Body of pancreas (tissue), 4 donors: Measurements from ENCODE around the gene JAKMIP3. TPM values are rescaled to one million over a fixed set of nuclear protein-coding genes. Genes with fewer than 3 reads are reported as not detected.

Experiments
- ATAC-seq: fragments of 150-250 bp; one replicate; pipeline ENCODE4 v1.9.1; 2016
- DNase-seq, 4 donors: peaks; one replicate each; pipeline ENCODE4 v3.0.0-alpha.2; 2019
- H3K27ac ChIP-seq, 4 donors: fragments of 200-600 bp; sonication (generic); 1 replicate in 3 of 4; 2 replicates in 1 of 4; pipeline versions ENCODE4 v1.5.1 to v1.6.1; 2016 to 2019; ENCODE audit warnings: mild to moderate bottlenecking in 1 of 4, mixed read lengths in 1 of 4, moderate library complexity in 1 of 4
- H3K27me3 ChIP-seq, 2 donors: fragments of 200-600 bp; sonication (generic); one replicate each; pipeline ENCODE4 v1.6.0; 2016; ENCODE audit warnings: mild to moderate bottlenecking in 1 of 2
- H3K36me3 ChIP-seq, 2 donors: fragments of 200-600 bp; sonication (generic); replicated peaks in 1 of 2; 2 replicates each; pipeline ENCODE4 v1.5.1; 2016; ENCODE audit warnings: low read depth in 2 of 2; ENCODE audit not compliant: insufficient read depth in 1 of 2
- H3K4me1 ChIP-seq: fragments of 200-600 bp; sonication (generic); one replicate; pipeline ENCODE4 v1.6.0; 2016
- H3K4me3 ChIP-seq, 2 donors: fragments of 200-600 bp; sonication (generic); 1 replicate in 1 of 2; 2 replicates in 1 of 2; pipeline ENCODE4 v1.5.1; 2016 to 2019
- H3K9me3 ChIP-seq, 3 donors: fragments of 200-600 bp; sonication (generic); 1 replicate in 2 of 3; 2 replicates in 1 of 3; pipeline ENCODE4 v1.5.1; 2016
- POLR2A ChIP-seq, 3 donors: fragments of 450-650 bp; IDR thresholded peaks; one replicate each; pipeline ENCODE4 v1.6.1; 2016; ENCODE audit warnings: antibody characterized with exemption in 3 of 3, mild to moderate bottlenecking in 2 of 3
- WGBS, 2 donors: methylation state at CpG; one replicate each; pipeline ENCODE4 v1.1.5; 2017; 5-methylcytosine and 5-hydroxymethylcytosine counted together
- intact Hi-C: fragments of 100-400 bp; cut with DNase I; formaldehyde crosslinking; loops from one replicate; pipeline ENCODE4 v1.15.1; 2023
- total RNA-seq, 2 donors: library from RNA; depleted of rRNA; stranded (reverse); fragments of >200 nt; gene quantifications; one replicate each; pipeline ENCODE4 v1.1.0, GENCODE V29; 2016
- TF ChIP-seq, protein P1 (sequence below), 7 experiments: fragments of 450-650 bp in 4 of 7; fragments of 200-600 bp in 3 of 7; sonication (generic) in 3 of 7; IDR thresholded peaks; one replicate each; pipeline ENCODE4 v1.5.1; 2016 to 2019; ENCODE audit warnings: antibody characterized with exemption in 7 of 7

JAKMIP3 gene
- total RNA-seq, result under 1 TPM; 0.26 to 0.33 TPM

DNA sequence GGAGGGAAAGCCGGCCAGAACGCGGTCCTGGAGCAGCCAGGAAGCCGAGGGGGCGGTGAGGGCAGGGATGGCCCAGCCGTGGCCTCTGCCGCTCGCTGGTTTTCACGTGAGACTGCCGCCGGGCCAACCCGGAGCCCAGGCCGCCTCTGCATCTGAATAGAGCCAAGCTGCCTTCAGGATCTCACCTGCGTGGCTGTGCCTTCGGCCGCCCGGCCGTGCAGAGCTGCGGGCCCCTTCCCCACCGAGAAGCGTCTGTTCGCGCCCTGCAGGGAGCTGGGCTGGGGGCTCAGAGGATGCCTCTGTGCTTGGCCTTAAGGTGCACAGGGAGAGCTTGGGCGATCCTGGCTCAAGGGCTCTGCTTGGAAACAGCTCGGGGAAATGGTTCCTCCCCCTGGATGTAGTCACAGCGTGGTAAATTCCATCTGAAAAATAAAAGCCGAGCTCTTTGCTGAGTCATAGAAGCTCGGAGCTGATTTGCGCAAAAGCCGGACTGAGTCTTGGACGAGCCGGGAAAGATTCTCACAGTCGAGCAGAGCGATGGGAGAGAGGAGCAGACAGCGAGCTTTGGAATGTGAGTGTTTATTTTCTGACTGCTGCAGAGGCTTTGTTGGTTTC, at the start of gene JAKMIP3:
TSS of gene JAKMIP3 (plus strand) at position 456 of the 615 bp plus-strand sequence. CDS start 38,863 bp downstream, outside the sequence.
- ATAC-seq (peak; percentile 81), DNase-seq (peak; percentile 46 to 68 (median 56))
- Histone ChIP-seq H3K36me3 (no peaks in the 10 kb centered on the region), H3K4me1 (peaks cover 15% of the 10 kb centered on the region), H3K4me3 (peak within 1 kb of the TSS in 1 of 2 donors; percentile 16), H3K27ac (peak within 1 kb of the TSS in 3 of 4 donors; percentile 26 to 67 (median 29)), H3K9me3 (no peaks in the 10 kb centered on the region), H3K27me3 (no peaks in the 10 kb centered on the region)
- peak in 1 of 3 donors; percentile 17 for TF ChIP-seq POLR2A (IDR thresholded peaks at IDR 0.05)
- TF ChIP-seq, protein P1, sequence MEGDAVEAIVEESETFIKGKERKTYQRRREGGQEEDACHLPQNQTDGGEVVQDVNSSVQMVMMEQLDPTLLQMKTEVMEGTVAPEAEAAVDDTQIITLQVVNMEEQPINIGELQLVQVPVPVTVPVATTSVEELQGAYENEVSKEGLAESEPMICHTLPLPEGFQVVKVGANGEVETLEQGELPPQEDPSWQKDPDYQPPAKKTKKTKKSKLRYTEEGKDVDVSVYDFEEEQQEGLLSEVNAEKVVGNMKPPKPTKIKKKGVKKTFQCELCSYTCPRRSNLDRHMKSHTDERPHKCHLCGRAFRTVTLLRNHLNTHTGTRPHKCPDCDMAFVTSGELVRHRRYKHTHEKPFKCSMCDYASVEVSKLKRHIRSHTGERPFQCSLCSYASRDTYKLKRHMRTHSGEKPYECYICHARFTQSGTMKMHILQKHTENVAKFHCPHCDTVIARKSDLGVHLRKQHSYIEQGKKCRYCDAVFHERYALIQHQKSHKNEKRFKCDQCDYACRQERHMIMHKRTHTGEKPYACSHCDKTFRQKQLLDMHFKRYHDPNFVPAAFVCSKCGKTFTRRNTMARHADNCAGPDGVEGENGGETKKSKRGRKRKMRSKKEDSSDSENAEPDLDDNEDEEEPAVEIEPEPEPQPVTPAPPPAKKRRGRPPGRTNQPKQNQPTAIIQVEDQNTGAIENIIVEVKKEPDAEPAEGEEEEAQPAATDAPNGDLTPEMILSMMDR (IDR thresholded peaks at IDR 0.05), result no peak
- intact Hi-C loops, result no loop called here
- WGBS, 2 donors, result 4 to 6% methylated on average over 21 to 35 of the region's 35 CpGs

DNA sequence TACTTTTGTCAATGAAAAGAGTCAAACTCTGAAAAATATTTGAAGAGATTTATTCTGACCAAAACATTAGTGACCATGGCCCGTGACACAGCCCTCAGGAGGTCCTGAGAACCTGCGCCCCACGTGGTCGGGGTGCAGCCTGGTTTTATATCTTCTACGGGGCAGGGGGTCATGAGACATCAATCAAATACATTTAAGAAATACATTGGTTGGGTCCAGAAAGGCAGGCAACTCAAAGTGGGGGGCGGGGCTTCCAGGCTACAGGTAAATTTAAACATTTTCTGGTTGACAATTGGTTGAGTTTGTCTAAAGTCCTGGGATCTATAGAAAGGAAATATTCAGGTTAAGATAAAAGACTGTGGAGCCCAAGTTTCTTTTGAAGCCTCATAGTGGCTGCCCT, 49.2 kb upstream of the JAKMIP3 start:
- WGBS, 2 donors, result 77 to 85% methylated on average over 6 of the region's 6 CpGs
- no peak overlapping the region for H3K27ac ChIP-seq
- H3K4me1 ChIP-seq, result peaks cover 4% of the 10 kb centered on the region
- DNase-seq, result no peak
- no peaks in the 10 kb centered on the region for H3K27me3 ChIP-seq
- no peaks in the 10 kb centered on the region for H3K36me3 ChIP-seq
- no peaks in the 10 kb centered on the region for H3K9me3 ChIP-seq
- H3K4me3 ChIP-seq, result no peak overlapping the region
- TF ChIP-seq, protein P1 (IDR thresholded peaks at IDR 0.05), result no peak
- TF ChIP-seq POLR2A (IDR thresholded peaks at IDR 0.05), result no peak
- intact Hi-C loops, result no loop called here
- ATAC-seq, result no peak

DNA sequence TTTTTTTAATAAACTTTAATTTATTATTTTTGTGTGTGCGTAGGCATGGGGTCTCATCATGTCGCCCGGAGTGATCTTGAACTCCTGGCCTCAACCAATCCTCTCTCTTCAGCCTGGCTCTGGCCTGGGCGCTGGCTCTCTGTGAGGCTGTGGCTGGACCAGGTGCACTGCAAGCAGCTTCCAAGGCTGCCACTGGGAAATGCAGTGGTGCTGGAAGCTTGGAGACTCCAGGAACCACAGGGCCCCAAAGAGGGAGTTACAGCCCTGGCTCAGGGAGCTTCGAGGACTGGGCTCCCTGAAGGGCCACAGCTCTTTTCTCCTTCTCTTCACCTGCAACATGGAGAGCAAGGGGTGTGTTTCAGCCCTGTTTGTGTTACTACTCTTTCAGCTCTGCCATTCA, 47.3 kb upstream of the JAKMIP3 start:
- Histone ChIP-seq H3K36me3 (no peaks in the 10 kb centered on the region), H3K27ac (no peak overlapping the region), H3K4me1 (peaks cover 10% of the 10 kb centered on the region), H3K9me3 (no peaks in the 10 kb centered on the region), H3K27me3 (no peaks in the 10 kb centered on the region), H3K4me3 (no peak overlapping the region)
- WGBS, 2 donors, result 65 to 92% methylated on average over 5 of the region's 5 CpGs
- TF ChIP-seq, protein P1 (IDR thresholded peaks at IDR 0.05), result no peak
- TF ChIP-seq POLR2A (IDR thresholded peaks at IDR 0.05), result no peak
- DNase-seq (no peak), ATAC-seq (no peak)
- intact Hi-C loops, result no loop called here

DNA sequence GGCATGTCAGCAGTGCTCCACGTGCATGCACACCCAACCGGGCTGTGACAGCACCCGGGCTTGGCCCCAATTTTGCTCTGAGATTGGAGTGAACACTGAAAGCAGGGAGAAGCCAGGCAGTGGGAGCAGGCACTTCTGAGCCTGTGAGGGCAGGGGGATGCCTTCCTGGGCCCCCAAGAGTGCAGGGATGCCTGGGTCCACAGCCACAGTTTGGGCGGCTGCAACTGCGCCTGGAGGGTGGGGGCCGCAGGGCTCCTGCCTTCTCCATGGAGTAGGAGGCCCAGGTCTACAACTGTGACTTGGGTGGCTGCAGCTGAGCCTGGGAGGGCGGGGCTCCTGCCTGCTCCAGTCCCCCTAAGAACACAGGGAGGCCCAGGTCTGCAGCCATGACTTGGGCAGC, 46.4 kb upstream of the JAKMIP3 start:
- intact Hi-C loops, result no loop called here
- DNase-seq, result no peak
- ATAC-seq, result no peak

More for the DNA sequence above, 46.4 kb upstream of the JAKMIP3 start:
- TF ChIP-seq, protein P1 (IDR thresholded peaks at IDR 0.05), result no peak
- no peak for TF ChIP-seq POLR2A (IDR thresholded peaks at IDR 0.05)
- H3K4me3 ChIP-seq, result no peak overlapping the region
- no peaks in the 10 kb centered on the region for H3K9me3 ChIP-seq
- H3K36me3 ChIP-seq, result no peaks in the 10 kb centered on the region
- H3K4me1 ChIP-seq, result peaks cover 14% of the 10 kb centered on the region
- WGBS, 2 donors, result 88 to 91% methylated on average over 3 to 7 of the region's 7 CpGs
- no peak overlapping the region for H3K27ac ChIP-seq
- H3K27me3 ChIP-seq, result no peaks in the 10 kb centered on the region
